CD4-positive, alpha-beta T cell treated with Interferon gamma for 1 hour (primary cell): ENCODE data around the gene AGL.
A peak's percentile ranks its signal among the peaks of the same experiment; 100 is the strongest.
"Not testable (repeated sequence)": the region's sequence is repeated elsewhere in the genome, so short reads cannot be mapped to it uniquely, and the experiment has no call there.

Source experiments
- DNase-seq: peaks from one replicate; pipeline ENCODE4 v3.0.0-alpha.2; 2020

AGL gene

DNA sequence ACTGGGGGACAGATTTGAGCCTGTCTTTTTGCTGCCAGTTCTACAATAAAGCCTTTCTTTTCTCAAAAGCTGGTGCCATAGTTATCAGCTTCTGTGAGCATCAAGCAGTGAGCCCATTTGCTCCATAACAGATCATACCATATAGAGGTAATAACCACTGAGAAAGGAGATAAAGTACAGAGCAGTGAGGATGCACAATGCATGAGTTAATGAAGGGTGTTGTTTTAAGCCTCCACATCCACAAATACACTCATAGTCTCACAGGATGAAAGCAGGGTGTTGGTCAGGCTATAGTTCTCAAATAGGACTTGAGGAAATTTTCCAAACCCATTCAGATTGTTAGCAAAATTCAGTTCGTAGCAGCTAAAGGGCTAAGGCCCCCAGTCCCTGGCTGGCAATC is 94.0 kb downstream of the AGL start:
- DNase-seq = no peak

DNA sequence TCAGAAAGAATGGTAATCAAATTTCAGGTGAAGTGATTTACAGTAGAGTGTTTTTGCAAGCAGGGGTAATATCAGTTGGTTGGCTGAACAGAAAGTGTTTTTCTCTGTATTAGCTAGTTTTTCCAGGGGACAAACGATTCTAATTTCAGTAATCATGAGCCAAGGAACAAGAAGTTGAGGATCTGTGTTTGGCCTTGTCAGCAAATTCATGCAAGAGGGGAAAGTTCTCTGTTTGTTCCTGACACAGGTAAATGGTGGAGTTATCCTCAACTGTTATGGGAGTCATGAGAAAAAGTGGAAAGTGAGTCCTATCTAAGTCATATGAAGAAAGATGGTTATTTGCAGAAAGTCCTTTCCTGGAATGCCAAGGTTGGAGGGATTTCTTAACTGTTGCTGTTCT is 95.0 kb downstream of the AGL start:
- no peak for DNase-seq

DNA sequence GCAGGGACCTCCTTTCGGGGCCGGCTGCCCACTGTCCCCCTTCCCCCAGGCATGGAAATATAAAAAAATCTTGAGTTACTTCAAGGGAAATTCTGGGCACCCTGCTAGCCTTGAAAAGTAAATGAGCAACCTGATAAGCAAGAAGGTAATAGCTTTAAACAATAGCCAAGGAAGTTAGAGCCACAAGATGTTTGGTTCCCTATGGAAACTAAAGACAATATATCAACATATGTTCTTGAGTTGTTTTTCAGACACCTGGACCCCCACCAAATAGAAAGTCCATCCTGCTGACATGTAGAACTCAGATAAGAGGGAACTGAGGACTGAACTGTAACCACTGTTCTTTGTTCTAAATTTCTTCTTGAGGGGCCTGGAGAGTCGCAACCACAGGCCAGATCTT is 100.3 kb downstream of the AGL start:
- no peak for DNase-seq

DNA sequence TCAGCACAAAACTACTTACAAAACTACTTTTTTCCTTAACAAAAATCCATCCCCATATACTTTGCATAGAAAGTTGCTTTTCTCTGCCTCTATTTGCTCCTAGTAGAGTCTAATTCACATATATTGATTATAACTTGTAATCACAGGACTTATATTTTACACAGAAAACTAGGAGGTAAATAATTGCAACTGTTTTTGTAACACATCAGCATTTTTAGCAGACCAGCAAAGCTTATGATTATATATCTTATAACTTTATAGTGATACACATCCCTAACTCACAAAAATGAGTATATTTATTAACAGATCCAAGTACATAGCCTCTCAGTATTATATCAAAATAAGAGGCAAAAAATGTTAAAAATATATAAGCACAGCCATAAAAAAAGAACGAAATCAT is 102.4 kb downstream of the AGL start:
- DNase-seq = no peak

DNA sequence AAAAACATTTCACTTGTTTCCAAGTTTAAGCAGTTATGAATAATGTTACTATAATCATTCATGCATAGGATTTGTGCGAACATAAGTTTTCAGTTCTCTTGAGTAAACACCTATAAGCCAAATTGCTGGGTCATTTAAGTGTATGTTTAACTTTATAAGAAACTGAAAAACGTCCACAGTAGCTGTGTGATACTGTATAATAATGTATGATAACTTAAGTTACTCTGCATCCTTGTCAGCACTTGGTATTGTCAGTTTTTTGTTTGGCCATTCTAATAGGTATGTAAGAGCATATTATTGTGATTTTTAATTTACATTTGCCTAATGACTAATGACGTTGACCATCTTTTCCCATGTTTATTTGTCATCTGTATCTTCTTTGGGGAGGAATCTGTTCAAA is 105.2 kb downstream of the AGL start:
- DNase-seq = no peak

DNA sequence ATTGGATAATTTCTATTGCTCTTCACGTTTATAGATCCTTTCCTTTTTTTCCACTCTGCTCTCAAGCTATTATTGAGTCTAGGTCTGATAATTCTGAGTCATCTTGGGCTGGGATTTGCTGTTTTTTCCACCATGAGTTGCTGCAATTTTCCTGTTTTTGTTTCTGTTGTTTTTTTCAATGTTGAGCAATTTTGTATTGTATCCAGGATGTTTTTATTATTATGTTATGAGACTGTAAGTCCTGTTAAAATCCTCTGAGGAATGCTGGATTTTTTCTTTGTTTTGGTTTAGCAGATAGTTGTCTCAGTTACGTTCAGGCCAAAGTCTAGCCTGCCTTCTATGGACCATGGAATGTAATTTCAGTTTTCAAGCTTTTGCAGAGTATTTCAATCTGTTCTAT is 106.6 kb downstream of the AGL start:
- no peak for DNase-seq

DNA sequence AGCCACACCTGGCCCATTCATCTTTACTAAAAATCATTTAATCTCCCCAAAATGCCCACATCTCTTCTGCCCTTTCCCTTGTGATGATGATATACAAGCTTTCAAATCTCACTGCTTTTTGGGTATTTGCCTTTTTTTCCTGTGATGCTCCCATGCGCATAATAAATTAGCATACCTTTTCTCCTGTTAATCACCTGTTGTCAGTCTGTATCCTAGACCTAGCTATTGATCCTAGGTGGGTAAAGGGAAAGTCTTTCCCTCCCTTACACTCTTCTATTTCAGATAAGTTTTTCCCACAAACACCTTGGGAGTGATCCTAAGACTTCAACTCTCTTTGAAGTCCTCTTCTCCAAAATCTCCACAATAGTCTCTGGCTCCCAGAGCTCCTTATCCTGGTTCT is 107.7 kb downstream of the AGL start:
- DNase-seq = no peak

DNA sequence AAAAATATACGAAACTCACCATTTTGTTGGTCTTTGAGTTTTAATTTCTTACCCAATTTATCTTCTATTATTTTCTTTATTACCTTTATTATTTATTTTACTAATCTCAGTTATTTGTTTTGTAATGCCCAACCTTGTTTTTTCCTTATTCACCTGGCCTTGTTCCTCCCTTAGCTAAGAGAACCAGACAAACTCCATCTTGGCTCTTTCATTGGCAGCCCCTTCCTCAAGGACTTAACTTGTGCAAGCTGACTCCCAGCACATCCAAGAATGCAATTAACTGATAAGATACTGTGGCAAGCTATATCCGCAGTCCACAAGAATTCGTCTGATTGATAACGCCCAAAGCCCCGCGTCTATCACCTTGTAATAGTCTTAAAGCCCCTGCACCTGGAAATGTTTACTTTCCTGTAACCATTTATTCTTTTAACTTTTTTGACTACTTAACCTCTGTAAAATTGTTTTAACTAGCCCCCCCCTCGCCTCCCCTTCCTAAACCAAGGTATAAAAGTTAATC is 109.1 kb downstream of the AGL start:
- DNase-seq = not testable (repeated sequence)

DNA sequence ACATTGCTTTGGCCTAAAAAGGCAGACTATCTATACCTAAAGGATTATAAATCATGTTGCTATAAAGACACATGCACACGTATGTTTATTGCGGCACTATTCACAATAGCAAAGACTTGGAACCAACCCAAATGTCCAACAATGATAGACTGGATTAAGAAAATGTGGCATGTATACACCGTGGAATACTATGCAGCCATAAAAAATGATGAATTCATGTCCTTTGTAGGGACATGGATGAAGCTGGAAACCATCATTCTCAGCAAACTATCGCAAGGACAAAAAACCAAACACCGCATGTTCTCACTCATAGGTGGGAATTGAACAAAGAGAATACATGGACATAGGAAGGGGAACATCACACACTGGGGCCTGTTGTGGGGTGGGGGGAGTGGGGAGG is 110.1 kb downstream of the AGL start:
- not testable (repeated sequence) for DNase-seq

DNA sequence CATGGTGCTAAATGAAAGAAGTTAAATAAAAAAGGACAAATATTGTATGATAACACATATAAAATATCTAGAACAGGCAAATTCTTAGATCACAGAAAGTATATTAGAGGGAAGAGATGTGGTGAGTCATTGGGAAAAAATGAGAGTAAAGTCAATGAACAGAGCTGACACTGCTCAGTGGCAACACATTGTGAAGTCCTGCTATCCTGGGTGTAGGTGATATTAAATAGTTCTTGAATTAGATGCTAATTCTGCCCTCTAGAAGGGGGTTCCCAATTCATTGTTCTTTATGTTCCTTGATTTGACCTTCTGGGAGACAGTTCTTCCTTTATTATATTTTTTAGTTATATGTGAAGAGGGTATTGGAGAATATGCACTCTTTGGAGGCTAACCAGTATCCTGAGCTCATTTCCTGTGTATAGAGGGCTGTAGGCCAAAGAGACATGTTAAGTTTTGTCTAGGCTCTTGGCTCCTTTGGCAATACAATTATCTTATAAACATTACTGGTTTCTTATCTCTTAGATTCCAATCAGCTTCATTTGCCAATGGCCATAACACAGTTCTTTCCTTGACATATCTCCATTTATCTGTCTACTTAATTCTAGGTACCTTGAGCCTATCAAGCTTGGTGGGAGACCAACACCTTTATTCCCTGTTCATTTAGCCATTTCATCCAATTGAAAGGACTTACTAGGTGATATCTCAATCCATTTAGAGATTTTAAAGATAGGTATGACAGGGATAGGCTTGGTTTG is 113.1 kb downstream of the AGL start:
- DNase-seq = no peak

DNA sequence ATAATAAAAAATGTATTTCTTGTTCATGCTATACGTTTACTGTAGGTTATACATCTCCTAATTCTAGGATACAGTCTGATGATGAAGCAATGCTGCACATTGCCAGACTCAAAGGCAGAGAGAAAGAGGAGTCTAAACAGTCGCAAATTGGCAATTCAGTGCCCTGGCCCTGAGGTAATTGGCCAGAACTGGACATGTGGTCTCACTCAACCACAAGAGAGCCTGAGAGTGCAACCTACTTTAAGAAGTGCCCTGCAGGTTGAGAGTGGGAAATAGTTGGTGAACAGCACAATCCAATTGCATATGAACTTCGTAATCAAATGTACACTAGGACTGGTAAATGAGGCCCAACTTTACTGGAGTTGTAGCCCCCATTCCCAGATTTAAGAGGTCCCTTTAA is 114.6 kb downstream of the AGL start:
- DNase-seq = no peak

DNA sequence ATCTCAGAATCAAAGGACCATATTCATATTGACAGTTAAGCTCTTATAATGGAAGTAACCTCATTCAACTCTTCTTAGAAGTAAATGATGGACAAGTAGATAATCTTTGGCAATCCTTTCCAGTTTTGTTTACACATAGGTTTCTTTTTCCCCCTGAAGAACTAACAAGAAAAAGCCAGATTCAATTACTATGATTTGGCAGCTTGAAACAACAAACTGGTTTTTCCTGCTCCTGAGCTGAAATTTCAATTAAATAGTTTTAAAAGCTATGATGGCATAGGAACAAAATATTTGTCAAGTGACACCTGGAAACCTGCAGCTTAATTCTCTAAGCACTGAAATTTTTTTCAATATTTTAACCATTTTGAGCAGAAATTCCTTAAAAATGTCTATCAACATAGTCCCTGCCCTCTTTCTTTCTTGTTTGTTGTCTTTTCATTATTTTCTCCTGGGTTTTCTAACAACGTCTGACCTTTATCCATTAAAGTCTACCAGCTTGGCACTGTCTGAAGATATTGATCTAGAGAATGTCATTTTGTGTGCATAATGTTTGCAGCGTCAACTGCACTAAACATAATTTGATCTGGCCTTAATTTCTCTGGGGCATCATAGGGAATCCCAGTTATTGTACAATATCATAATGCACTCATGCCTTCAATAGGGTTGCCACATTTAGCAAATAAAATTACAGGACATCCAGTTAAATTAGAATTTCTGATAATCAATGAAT is 115.7 kb downstream of the AGL start:
- DNase-seq = no peak

DNA sequence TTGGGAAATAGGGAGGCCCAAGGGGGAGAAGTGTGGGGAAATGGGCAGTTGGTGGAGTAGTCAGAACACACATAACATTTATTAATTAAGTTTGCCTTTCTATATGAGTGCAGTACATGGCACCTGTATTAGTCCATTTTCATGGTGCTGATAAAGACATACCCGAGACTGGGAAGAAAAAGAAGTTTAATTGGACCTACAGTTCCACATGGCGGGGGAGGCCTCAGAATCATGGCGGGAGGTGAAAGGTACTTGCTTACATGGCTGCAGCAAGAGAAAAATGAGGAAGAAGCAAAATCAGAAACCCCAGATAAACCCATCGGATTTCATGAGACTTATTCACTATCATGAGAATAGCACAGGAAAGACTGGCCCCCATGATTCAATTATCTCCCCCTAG is 118.1 kb downstream of the AGL start:
- no peak for DNase-seq

DNA sequence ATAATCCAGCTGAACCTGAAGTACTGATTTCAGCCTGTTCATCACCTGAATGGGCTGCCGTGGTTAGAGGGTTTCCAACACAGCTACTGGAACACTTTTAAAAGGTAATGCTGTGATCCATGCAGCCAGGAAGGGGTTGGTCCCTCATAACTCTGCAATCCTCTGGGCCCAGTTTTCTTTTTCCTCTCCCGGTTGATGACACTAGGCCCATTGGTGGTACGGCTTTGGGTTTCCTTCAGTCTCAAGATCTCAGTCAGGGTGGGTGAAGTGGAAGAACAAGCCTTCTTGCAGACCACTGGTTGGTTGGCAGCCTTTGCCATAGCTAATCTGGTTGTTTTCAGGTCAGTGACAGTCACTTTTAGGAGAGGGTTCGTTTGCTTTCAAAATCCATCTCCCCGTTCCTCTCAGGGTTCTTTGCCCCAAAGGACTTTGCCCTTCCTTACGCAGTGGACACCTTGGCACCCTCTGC is 119.1 kb downstream of the AGL start:
- DNase-seq = no peak

DNA sequence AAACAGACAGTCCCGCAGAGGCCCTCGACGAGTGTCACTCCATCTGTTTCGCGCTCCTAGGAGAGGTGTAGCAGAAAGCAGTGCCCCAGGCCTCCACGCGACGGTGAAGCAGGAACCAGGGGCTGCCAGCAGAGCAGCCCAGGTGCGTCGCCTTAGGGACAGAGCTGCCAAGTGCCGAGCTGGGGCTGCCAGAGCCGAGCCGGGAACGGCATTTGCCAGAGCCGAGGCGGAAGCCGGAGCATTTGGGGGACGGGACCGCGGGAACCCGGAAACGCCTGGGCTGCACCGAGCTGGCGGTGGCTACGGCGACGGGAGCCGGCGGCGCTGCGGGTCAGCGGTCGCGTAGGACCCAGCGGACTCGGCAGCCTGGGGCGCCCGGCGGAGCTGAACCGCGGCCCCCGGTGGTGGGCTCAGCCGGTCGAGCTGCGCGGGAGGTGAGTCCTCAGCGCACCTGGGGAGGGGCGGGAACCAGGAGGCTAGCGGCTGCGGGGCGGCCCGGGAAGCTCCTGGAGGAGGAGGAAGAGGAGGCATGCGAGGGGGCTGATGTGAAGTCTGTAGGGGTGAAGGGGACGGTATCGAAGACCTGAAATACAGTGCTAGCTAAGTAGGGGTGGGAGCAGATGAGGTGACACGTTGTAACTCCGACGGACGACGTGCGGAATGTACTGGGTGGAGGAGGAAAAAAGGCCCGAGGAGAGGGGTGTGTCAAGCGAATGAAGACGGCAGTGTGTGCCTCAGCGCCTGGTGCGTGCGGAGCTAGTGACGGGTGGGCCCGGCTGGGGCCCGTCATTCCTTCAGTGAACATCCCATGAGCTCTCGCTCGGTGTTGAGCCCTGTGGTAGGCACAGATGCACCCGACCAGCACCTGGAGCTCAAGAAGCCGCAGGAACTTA is 119.8 kb downstream of the AGL start, which contains the start of gene SLC35A3:
TSS of gene SLC35A3 (plus strand) at position 268 of the 893 bp plus-strand sequence. CDS start 23,559 bp downstream, outside the sequence.
- peak; percentile 67 for DNase-seq

DNA sequence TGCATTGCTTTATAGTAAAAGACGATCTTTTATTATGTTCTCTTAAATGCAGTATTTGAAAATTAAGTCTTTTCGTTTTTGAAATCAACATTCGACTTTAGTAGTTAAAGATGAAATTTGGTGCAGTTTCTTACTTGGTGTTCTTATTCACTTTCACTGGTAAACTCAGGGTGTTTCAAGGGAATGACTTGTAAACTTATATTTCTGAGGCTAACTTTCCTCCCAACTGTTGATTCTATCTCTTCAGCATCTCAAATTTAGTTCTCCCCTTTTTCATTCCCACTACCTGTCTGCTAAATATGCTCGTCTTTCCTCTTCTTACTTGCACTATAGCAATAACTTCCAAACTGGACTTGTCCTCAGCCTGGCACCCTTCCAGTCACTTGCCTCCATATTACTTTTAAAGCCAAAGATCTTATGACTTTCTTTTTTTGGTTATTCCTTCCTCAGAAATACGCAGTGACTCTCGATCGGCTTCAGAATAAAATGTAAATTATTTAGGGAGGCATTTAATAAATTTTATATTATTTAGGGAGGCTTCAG is 120.6 kb downstream of the AGL start:
- no peak for DNase-seq

DNA sequence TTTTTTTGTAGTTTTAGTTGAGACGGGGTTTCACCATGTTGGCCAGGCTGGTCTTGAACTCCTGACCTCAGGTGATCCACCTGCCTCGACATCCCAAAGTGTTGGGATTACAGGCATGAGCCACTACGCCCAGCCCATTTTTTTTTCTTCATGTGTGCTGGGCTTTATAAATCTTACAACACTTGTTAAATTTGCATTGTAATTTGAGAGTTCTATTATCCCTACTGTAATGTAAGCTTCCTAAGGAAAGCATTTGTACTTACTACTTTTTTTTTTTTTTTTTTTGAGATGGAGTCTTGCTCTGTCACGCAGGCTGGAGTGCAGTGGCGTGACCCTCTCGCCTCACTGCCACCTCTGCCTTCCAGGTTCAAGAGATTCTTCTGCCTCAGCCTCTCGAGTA is 121.9 kb downstream of the AGL start:
- DNase-seq = not testable (repeated sequence)
